ENCODE measurements around the gene NAA10. TPM values are rescaled to one million over a fixed set of nuclear protein-coding genes. Genes with fewer than 3 reads are reported as not detected.
A peak's percentile ranks its signal among the peaks of the same experiment; 100 is the strongest.

NAA10 gene
- total RNA-seq, 1 experiment from 2014 or later, result 124 TPM

DNA sequence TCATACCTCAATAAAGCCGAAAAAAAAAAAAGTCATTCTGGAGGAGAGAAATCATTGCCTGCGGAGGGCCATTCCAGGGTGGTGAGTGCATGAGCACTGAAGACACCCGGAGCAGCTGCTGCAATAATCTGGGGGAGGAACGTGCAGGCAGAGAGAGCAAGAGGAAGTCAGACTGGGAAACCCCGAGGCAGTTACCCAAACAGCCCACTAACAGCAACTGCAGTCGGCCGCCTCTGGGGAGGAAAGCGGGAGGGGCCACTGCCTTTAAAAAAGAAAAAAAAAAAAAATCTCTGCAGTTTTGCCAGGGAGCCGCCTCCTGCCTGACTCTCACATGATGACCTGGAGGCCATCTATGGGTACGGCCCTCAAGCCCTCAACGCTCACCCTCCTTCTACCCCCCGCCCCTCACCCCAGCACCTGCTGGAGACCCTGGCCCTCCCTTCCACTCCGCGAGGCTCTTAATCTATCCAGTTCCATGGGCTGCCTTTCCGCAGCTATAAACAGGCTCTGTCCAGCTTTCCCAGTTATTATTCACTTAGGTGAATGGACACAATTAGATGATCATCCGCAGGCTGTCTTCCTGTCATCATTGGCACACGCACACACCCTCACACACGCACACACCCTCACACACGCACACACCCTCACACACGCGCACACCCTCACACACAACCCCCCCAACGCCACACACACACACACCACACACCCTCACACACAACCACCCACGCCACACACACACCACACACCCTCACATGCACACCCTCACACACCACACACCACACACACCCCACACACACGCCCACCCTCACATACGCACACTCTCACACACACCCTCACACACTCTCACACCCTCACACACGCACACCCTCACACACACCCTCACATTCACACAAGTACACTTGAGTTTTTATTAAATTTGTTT, 33.7 kb downstream of the NAA10 start:
- H3K27me3 ChIP-seq (ENCODE audit: insufficient read depth, low read length), result no peaks in the 10 kb centered on the region
- CTCF ChIA-PET, result no interaction called here
- RAD21 ChIA-PET (ENCODE audit: low non-redundant PET in 1 of 2, low total read pairs in 2 of 2, uncharacterized antibody in 2 of 2, unreplicated experiment in 2 of 2), result no interaction called here
- H3K9ac ChIP-seq (ENCODE audit: low read length), result no peak overlapping the region
- intact Hi-C loops (cut with micrococcal nuclease), result no loop called here
- no peaks in the 10 kb centered on the region for H3K79me2 ChIP-seq (ENCODE audit: insufficient read depth, low read length)
- ATAC-seq (peak; percentile 28; the same call in 1 of the 2 replicates), DNase-seq (ENCODE audit: low read depth, low spot score) (no peak)
- no TSS peak for BruUV-seq (replicated peaks)
- TF ChIP-seq SP1 (IDR thresholded peaks at IDR 0.05; ENCODE audit: low read depth), result no peak
- no peak for TF ChIP-seq TCF7L2 (IDR thresholded peaks at IDR 0.05; ENCODE audit: borderline replicate concordance, extremely low read depth, insufficient read depth, insufficient read length)
- TF ChIP-seq, protein P1, sequence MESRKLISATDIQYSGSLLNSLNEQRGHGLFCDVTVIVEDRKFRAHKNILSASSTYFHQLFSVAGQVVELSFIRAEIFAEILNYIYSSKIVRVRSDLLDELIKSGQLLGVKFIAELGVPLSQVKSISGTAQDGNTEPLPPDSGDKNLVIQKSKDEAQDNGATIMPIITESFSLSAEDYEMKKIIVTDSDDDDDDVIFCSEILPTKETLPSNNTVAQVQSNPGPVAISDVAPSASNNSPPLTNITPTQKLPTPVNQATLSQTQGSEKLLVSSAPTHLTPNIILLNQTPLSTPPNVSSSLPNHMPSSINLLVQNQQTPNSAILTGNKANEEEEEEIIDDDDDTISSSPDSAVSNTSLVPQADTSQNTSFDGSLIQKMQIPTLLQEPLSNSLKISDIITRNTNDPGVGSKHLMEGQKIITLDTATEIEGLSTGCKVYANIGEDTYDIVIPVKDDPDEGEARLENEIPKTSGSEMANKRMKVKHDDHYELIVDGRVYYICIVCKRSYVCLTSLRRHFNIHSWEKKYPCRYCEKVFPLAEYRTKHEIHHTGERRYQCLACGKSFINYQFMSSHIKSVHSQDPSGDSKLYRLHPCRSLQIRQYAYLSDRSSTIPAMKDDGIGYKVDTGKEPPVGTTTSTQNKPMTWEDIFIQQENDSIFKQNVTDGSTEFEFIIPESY (IDR thresholded peaks at IDR 0.05; ENCODE audit: extremely low read depth, insufficient replicate concordance, low read length), result no peak
- TF ChIP-seq POLR2AphosphoS5 (IDR thresholded peaks at IDR 0.05; ENCODE audit: low read depth, low read length), result no peak
- TF ChIP-seq YY1 (IDR thresholded peaks at IDR 0.05; ENCODE audit: extremely low read depth, insufficient replicate concordance, low read depth, low read length), result no peak
- TF ChIP-seq ZFX (IDR thresholded peaks at IDR 0.05), result no peak
- TF ChIP-seq ELF1 (IDR thresholded peaks at IDR 0.05; ENCODE audit: borderline replicate concordance, low read depth), result no peak
- no peak overlapping the region for H3K4me3 ChIP-seq (replicated peaks in 1 of 2; ENCODE audit: low read depth in 1 of 2, low read length in 2 of 2)
- H3K9me3 ChIP-seq (ENCODE audit: control insufficient read depth in 1 of 2, insufficient read depth in 1 of 2, low read depth in 1 of 2, low read length in 2 of 2), result no peaks in the 10 kb centered on the region
- no peak overlapping the region for H2AFZ ChIP-seq (ENCODE audit: low read depth, low read length, poor library complexity, severe bottlenecking)
- no peaks in the 10 kb centered on the region for H3K36me3 ChIP-seq (ENCODE audit: control insufficient read depth in 1 of 2, insufficient read depth in 2 of 2, low read length in 2 of 2)
- POLR2A ChIA-PET, result interaction anchor here (0.7 kb wide), 1 partner anchor 11 kb away, joined by 3 read pairs; no protein-coding TSS in a partner anchor
- peaks cover 6 to 23% of the 10 kb centered on the region in 2 experiments; a peak in 2 of 4 replicates for H3K4me1 ChIP-seq (ENCODE audit: control insufficient read depth in 1 of 2, insufficient read depth in 2 of 2, low read length in 2 of 2)
- H3K9me2 ChIP-seq (ENCODE audit: insufficient read depth), result no peaks in the 10 kb centered on the region
- H3K4me2 ChIP-seq (ENCODE audit: low read length), result peak overlapping the region; percentile 28; the same call in 1 of the 2 replicates
- no peak overlapping the region for H3K27ac ChIP-seq (ENCODE audit: low read depth, low read length)
- H4K20me1 ChIP-seq (ENCODE audit: insufficient read depth), result no peaks in the 10 kb centered on the region
